Lower lobe of right lung (tissue), 2 donors: ENCODE data around the gene PKLR. TPM values are rescaled to one million over a fixed set of nuclear protein-coding genes. Genes with fewer than 3 reads are reported as not detected.
"Not testable (repeated sequence)": the region's sequence is repeated elsewhere in the genome, so short reads cannot be mapped to it uniquely, and the experiment has no call there.

Experiments
- ATAC-seq, 2 donors: fragments of 200-7000 bp; cut with Tn5 transposase; one replicate each; pipeline ENCODE4 v1.9.1; 2020 to 2022; ENCODE audit warnings: mild to moderate bottlenecking in 2 of 2, moderate library complexity in 2 of 2
- DNase-seq: peaks from one replicate; pipeline ENCODE4 v3.0.0-alpha.2; 2020
- H3K27ac ChIP-seq: fragments of 200-600 bp; one replicate; pipeline ENCODE4 v1.8.0; 2022
- H3K27me3 ChIP-seq: fragments of 200-600 bp; one replicate; pipeline ENCODE4 v1.8.0; 2022; ENCODE audit warnings: low read depth
- H3K36me3 ChIP-seq: fragments of 200-600 bp; one replicate; pipeline ENCODE4 v1.8.0; 2022; ENCODE audit warnings: mild to moderate bottlenecking
- H3K4me1 ChIP-seq: fragments of 200-600 bp; one replicate; pipeline ENCODE4 v1.8.0; 2022
- H3K4me3 ChIP-seq: fragments of 200-600 bp; one replicate; pipeline ENCODE4 v1.8.0; 2022; ENCODE audit warnings: mild to moderate bottlenecking
- H3K9me3 ChIP-seq: fragments of 200-600 bp; one replicate; pipeline ENCODE4 v1.8.0; 2022
- CTCF ChIP-seq: fragments of 200-600 bp; IDR thresholded peaks from one replicate; pipeline ENCODE4 v1.8.0; 2022; ENCODE audit warnings: antibody characterized with exemption, mild to moderate bottlenecking
- intact Hi-C: fragments of 100-400 bp; cut with DNase I; formaldehyde crosslinking; loops from one replicate; pipeline ENCODE4 v1.11.0; 2022
- total RNA-seq: library from RNA; stranded (reverse); fragmentation: NEBNext Ultra II Directional; extraction: Animal tissue kit (Norgen Biotek cat#: 25700); gene quantifications from one replicate; pipeline ENCODE4 v1.2.1, GENCODE V29; 2021
- donor health status: DM: no; HTN: yes; CAD: no; lungs with severe emphysema.

Gene PKLR
- total RNA-seq, 1 donor from 2014 or later: not detected

- Histone ChIP-seq H3K27me3 (peaks cover 28% of the 10 kb centered on the region), H3K4me3 (no peak overlapping the region), H3K27ac (no peak overlapping the region), H3K9me3 (no peaks in the 10 kb centered on the region), H3K36me3 (no peaks in the 10 kb centered on the region), H3K4me1 (peaks cover 8% of the 10 kb centered on the region)
- TF ChIP-seq CTCF: no peak
- DNase-seq (no peak), ATAC-seq (peak in 1 of 2 donors; percentile 13)
- intact Hi-C loops: no loop called here
Measured at GRCh38 chr1:155295942-155296267, 5.3 kb downstream of the PKLR start.

GRCh38 chr1:155295183-155295941 lies 5.9 kb downstream of the PKLR start:
- ATAC-seq: peak in 1 of 2 donors; percentile 24

GRCh38 chr1:155294520-155295182 lies 6.6 kb downstream of the PKLR start:
- Histone ChIP-seq H3K27ac (no peak overlapping the region), H3K36me3 (no peaks in the 10 kb centered on the region), H3K9me3 (no peaks in the 10 kb centered on the region), H3K4me3 (no peak overlapping the region), H3K4me1 (peaks cover 8% of the 10 kb centered on the region), H3K27me3 (peaks cover 28% of the 10 kb centered on the region)
- DNase-seq (no peak), ATAC-seq (peak; percentile 19 to 32)
- intact Hi-C loops: no loop called here
- TF ChIP-seq CTCF: no peak

More at GRCh38 chr1:155295183-155295941, 5.9 kb downstream of the PKLR start:
- intact Hi-C loops: no loop called here
- Histone ChIP-seq H3K4me1 (peaks cover 8% of the 10 kb centered on the region), H3K9me3 (no peaks in the 10 kb centered on the region), H3K4me3 (no peak overlapping the region), H3K36me3 (no peaks in the 10 kb centered on the region), H3K27ac (no peak overlapping the region), H3K27me3 (peaks cover 28% of the 10 kb centered on the region)
- no peak for DNase-seq
- no peak for TF ChIP-seq CTCF

GRCh38 chr1:155293086-155293749 lies 8.0 kb downstream of the PKLR start:
- ATAC-seq: no peak
- Histone ChIP-seq H3K27me3 (peaks cover 28% of the 10 kb centered on the region), H3K9me3 (no peaks in the 10 kb centered on the region), H3K27ac (no peak overlapping the region), H3K4me3 (no peak overlapping the region), H3K36me3 (no peaks in the 10 kb centered on the region), H3K4me1 (peaks cover 8% of the 10 kb centered on the region)
- no peak for TF ChIP-seq CTCF
- DNase-seq: no peak
- intact Hi-C loops: no loop called here

GRCh38 chr1:155291006-155291405 lies 10.2 kb downstream of the PKLR start:
- H3K4me1 ChIP-seq, H3K4me3 ChIP-seq, ATAC-seq, H3K27ac ChIP-seq, H3K36me3 ChIP-seq, intact Hi-C loops, DNase-seq, H3K9me3 ChIP-seq: not testable (repeated sequence)
- H3K27me3 ChIP-seq: peaks cover 17% of the 10 kb centered on the region
